H1 (cell line): ENCODE measurements around the gene CBLN3. TPM values are rescaled to one million over a fixed set of nuclear protein-coding genes. Genes with fewer than 3 reads are reported as not detected.

Source experiments
- MAFK ChIP-seq: IDR thresholded peaks from 2 replicates; pipeline ENCODE4 v1.6.1; 2012; ENCODE audit warnings: low read depth, mild to moderate bottlenecking, improper control_type of control experiment, low read length
- polyA plus RNA-seq, 7 experiments: library from polyadenylated mRNA; depleted of rRNA in 3 of 7; stranded (reverse) in 5 of 7; unstranded in 2 of 7; fragments of >200 nt in 5 of 7; fragments of 200-250 nt in 2 of 7; gene quantifications; 1 replicate in 5 of 7; 2 replicates in 1 of 7; 4 replicates in 1 of 7; pipeline versions ENCODE4 v1.2.1 to v1.2.3, GENCODE V29; 2011 to 2013; ENCODE audit warnings: missing spikeins in 2 of 7, mixed read lengths in 2 of 7
- total RNA-seq: library from RNA; stranded (reverse); fragmentation: NEBNext Ultra II Directional; extraction: Animal tissue kit (Norgen Biotek cat#: 25700); gene quantifications from 2 replicates; pipeline ENCODE4 v1.2.1, GENCODE V29; 2021

CBLN3 gene
- total and polyA plus RNA-seq, 2 of the 8 experiments (the other 6 are each of a cell fraction or from before 2014, with no cell fraction given), result 0.54 to 1.00 TPM

DNA sequence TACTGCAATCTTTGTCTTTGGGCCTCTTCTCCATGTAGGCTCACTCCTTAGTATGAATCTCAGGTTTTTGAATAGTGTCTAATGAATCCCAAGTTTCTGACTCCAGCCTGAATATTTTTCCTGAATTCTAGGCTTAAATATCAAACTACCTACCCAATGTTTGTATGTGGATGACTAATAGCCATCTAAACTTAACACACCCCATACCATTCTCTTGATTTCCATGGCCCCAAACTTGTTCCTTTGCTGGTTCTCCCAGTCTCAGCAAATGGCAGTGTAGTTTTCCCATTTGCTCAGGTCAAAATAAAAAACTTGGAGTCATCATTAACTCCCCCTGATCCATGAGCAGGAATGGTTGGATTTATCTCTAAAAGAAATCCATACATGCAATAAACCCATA is 31.9 kb upstream of the CBLN3 start (continued):
- TF ChIP-seq MAFK, result no peak
